ENCODE measurements around the gene RAB10. TPM values are rescaled to one million over a fixed set of nuclear protein-coding genes. Genes with fewer than 3 reads are reported as not detected.
"Not testable (repeated sequence)": the region's sequence is repeated elsewhere in the genome, so short reads cannot be mapped to it uniquely, and the experiment has no call there.

Gene RAB10
- total and polyA plus RNA-seq, 2 donors from 2014 or later = 59.8 to 122 TPM

DNA sequence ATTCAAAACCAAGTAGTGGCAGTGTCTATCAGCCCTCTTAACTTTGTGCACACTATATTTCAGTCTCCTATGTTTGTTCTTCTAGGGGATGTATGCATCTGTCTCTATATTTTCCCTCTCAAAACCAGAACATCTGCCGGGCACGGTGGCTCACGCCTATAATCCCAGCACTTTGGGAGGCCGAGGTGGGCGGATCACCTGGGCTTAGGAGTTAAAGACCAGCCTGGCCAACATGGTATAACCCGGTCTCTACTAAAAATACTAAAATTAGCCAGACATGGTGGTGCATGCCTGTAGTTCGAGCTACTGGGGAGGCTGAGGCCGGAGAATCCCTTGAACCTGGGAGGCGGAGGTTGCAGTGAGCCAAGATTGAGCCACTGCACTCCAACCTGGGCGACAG, 129.1 kb downstream of the RAB10 start:
- H3K4me3 ChIP-seq (ENCODE audit: low read length in 3 of 3) = no peak overlapping the region
- H3K9ac ChIP-seq (ENCODE audit: low read length in 3 of 3) = no peak overlapping the region
- FAIRE-seq = no peak
- H3K9me3 ChIP-seq (ENCODE audit: control insufficient read depth in 2 of 3, insufficient read depth in 1 of 3, low read length in 3 of 3) = no peaks in the 10 kb centered on the region
- H3K4me1 ChIP-seq (ENCODE audit: control insufficient read depth in 2 of 3, insufficient read depth in 2 of 3, low read depth in 1 of 3, low read length in 3 of 3) = peaks cover 0 to 5% (median 0%) of the 10 kb centered on the region in 3 donors
- H3K27me3 ChIP-seq (ENCODE audit: control insufficient read depth, insufficient read depth, low read length) = no peaks in the 10 kb centered on the region
- intact Hi-C loops (cut with DNase I) = no loop called here
- no peak for DNase-seq
- H3K27ac ChIP-seq (ENCODE audit: low read depth in 2 of 2, low read length in 2 of 2) = no peak overlapping the region
- no peaks in the 10 kb centered on the region for H3K36me3 ChIP-seq (ENCODE audit: control insufficient read depth in 2 of 3, insufficient read depth in 3 of 3, low read length in 3 of 3)
- TF ChIP-seq, protein P1, sequence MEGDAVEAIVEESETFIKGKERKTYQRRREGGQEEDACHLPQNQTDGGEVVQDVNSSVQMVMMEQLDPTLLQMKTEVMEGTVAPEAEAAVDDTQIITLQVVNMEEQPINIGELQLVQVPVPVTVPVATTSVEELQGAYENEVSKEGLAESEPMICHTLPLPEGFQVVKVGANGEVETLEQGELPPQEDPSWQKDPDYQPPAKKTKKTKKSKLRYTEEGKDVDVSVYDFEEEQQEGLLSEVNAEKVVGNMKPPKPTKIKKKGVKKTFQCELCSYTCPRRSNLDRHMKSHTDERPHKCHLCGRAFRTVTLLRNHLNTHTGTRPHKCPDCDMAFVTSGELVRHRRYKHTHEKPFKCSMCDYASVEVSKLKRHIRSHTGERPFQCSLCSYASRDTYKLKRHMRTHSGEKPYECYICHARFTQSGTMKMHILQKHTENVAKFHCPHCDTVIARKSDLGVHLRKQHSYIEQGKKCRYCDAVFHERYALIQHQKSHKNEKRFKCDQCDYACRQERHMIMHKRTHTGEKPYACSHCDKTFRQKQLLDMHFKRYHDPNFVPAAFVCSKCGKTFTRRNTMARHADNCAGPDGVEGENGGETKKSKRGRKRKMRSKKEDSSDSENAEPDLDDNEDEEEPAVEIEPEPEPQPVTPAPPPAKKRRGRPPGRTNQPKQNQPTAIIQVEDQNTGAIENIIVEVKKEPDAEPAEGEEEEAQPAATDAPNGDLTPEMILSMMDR (IDR thresholded peaks at IDR 0.05; ENCODE audit: borderline replicate concordance, extremely low read depth, insufficient read depth) = no peak

DNA sequence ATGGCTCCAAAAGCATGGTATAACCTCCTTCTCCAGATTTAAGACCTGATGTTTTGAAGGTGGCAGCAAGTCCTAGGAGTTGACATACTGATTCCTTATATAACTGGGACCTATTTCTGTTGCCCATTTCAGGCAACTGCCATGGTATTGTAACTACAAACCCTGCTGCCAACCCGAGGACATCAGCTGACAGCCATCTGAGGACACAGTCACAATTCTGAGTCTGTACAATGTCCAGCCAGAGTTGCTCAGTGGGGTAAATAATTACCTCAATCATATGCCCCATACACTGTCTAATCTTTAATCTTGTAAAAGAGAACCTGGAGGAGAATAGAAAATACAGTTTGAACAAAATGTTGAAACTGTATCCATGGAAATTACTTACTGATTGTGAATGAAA, 130.3 kb downstream of the RAB10 start:
- no peaks in the 10 kb centered on the region for H3K9me3 ChIP-seq (ENCODE audit: control insufficient read depth in 2 of 3, insufficient read depth in 1 of 3, low read length in 3 of 3)
- intact Hi-C loops (cut with DNase I) = no loop called here
- TF ChIP-seq, protein P1 (IDR thresholded peaks at IDR 0.05; ENCODE audit: borderline replicate concordance, extremely low read depth, insufficient read depth) = no peak
- no peak for FAIRE-seq
- H3K9ac ChIP-seq (ENCODE audit: low read length in 3 of 3) = no peak overlapping the region
- H3K36me3 ChIP-seq (ENCODE audit: control insufficient read depth in 2 of 3, insufficient read depth in 3 of 3, low read length in 3 of 3) = no peaks in the 10 kb centered on the region
- peak in 1 of 5 donors; percentile 58 for DNase-seq
- peak overlapping the region in 1 of 3 donors; percentile 41 for H3K4me3 ChIP-seq (ENCODE audit: low read length in 3 of 3)
- no peaks in the 10 kb centered on the region for H3K27me3 ChIP-seq (ENCODE audit: control insufficient read depth, insufficient read depth, low read length)
- H3K27ac ChIP-seq (ENCODE audit: low read depth in 2 of 2, low read length in 2 of 2) = peak overlapping the region; percentile 1 to 55
- peaks cover 0 to 5% (median 0%) of the 10 kb centered on the region in 3 donors for H3K4me1 ChIP-seq (ENCODE audit: control insufficient read depth in 2 of 3, insufficient read depth in 2 of 3, low read depth in 1 of 3, low read length in 3 of 3)

DNA sequence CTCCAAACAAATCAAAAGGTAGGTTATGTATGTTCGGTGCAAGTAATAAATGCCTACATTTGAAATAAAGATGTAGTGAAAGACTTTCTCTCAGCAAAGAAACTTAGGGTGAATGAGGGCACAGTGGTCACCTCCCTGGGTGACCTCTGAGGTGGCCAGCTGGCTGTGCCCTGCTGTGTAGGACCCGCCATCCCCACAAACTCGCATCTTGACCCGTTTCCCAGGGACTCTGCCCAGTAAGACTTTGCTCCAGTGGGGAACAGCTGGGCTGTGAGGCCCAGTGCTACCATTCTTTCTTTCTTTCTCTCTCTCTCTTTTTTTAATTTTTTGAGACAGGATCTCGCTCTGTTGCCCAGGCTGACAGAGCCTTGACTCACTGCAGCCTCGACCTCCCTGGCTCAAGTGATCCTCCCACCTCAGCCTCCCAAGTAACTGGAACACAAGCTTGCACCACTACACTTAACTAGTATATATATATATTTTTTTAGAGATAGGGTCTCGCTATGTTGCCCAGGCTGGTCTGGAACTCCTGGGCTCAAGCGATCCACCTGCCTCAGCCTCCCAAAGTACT, 130.8 kb downstream of the RAB10 start:
- Histone ChIP-seq H3K9me3 (ENCODE audit: control insufficient read depth in 2 of 3, insufficient read depth in 1 of 3, low read length in 3 of 3) (no peaks in the 10 kb centered on the region), H3K9ac (ENCODE audit: low read length in 3 of 3) (no peak overlapping the region), H3K36me3 (ENCODE audit: control insufficient read depth in 2 of 3, insufficient read depth in 3 of 3, low read length in 3 of 3) (no peaks in the 10 kb centered on the region), H3K4me3 (ENCODE audit: low read length in 3 of 3) (peak overlapping the region in 1 of 3 donors; percentile 41), H3K4me1 (ENCODE audit: control insufficient read depth in 2 of 3, insufficient read depth in 2 of 3, low read depth in 1 of 3, low read length in 3 of 3) (peaks cover 0 to 5% (median 0%) of the 10 kb centered on the region in 3 donors), H3K27ac (ENCODE audit: low read depth in 2 of 2, low read length in 2 of 2) (peak overlapping the region; percentile 1 to 55), H3K27me3 (ENCODE audit: control insufficient read depth, insufficient read depth, low read length) (no peaks in the 10 kb centered on the region)
- no peak for FAIRE-seq
- TF ChIP-seq, protein P1 (IDR thresholded peaks at IDR 0.05; ENCODE audit: borderline replicate concordance, extremely low read depth, insufficient read depth) = no peak
- intact Hi-C loops (cut with DNase I) = no loop called here
- DNase-seq = no peak

DNA sequence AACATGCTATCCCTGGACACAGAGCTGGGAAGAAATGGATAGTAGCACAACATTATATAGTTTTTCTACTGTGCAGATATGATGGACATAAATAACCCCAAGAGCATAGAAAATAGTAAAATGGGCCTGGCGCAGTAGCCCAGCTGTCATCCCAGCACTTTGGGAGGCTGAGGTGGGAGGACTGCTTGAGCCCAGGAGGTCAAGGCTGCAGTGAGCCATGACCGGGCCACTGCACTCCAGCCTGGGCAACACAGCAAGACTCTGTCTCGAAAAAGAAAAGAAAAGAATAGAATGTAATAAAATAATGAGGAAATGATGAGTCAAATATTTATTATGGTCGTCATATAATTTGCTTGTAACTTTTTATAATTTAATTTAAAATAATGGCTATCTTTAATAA, 131.5 kb downstream of the RAB10 start:
- TF ChIP-seq, protein P1 (IDR thresholded peaks at IDR 0.05; ENCODE audit: borderline replicate concordance, extremely low read depth, insufficient read depth) = no peak
- intact Hi-C loops (cut with DNase I) = no loop called here
- no peak for DNase-seq
- Histone ChIP-seq H3K4me1 (ENCODE audit: control insufficient read depth in 2 of 3, insufficient read depth in 2 of 3, low read depth in 1 of 3, low read length in 3 of 3) (peaks cover 0 to 5% (median 0%) of the 10 kb centered on the region in 3 donors), H3K9me3 (ENCODE audit: control insufficient read depth in 2 of 3, insufficient read depth in 1 of 3, low read length in 3 of 3) (no peaks in the 10 kb centered on the region), H3K9ac (ENCODE audit: low read length in 3 of 3) (no peak overlapping the region), H3K27ac (ENCODE audit: low read depth in 2 of 2, low read length in 2 of 2) (no peak overlapping the region), H3K36me3 (ENCODE audit: control insufficient read depth in 2 of 3, insufficient read depth in 3 of 3, low read length in 3 of 3) (no peaks in the 10 kb centered on the region), H3K4me3 (ENCODE audit: low read length in 3 of 3) (no peak overlapping the region), H3K27me3 (ENCODE audit: control insufficient read depth, insufficient read depth, low read length) (no peaks in the 10 kb centered on the region)
- no peak for FAIRE-seq

DNA sequence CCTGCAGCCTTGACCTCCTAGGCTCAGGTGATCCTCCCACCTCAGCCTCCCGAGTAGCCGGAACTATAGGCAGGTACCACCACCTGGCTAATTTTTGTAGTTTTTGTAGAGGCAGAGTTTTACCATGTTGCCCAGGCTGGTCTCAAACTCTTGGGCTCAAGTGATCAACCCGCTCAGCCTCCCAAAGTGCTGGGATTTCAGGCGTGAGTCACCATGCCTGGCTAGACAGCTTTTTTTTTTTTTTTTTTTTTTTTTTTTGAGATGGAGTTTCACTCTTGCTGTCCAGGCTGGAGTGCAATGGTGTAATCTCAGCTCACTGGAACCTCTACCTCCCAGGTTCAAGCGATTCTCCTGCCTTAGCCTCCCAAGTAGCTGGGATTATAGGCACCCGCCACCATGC, 132.7 kb downstream of the RAB10 start:
- H3K9ac ChIP-seq (ENCODE audit: low read length in 3 of 3); H3K4me1 ChIP-seq (ENCODE audit: control insufficient read depth in 2 of 3, insufficient read depth in 2 of 3, low read depth in 1 of 3, low read length in 3 of 3); H3K27ac ChIP-seq (ENCODE audit: low read depth in 2 of 2, low read length in 2 of 2); FAIRE-seq; H3K36me3 ChIP-seq (ENCODE audit: control insufficient read depth in 2 of 3, insufficient read depth in 3 of 3, low read length in 3 of 3); intact Hi-C loops (cut with DNase I); H3K9me3 ChIP-seq (ENCODE audit: control insufficient read depth in 2 of 3, insufficient read depth in 1 of 3, low read length in 3 of 3); H3K27me3 ChIP-seq (ENCODE audit: control insufficient read depth, insufficient read depth, low read length); DNase-seq; H3K4me3 ChIP-seq (ENCODE audit: low read length in 3 of 3): not testable (repeated sequence)
